Activated T-helper 1 cell treated with Interleukin-2 at 50 U/mL for 16 hours (primary cell): ENCODE data around the gene EDC4.
"Not testable (repeated sequence)": the region's sequence is repeated elsewhere in the genome, so short reads cannot be mapped to it uniquely, and the experiment has no call there.

ENCODE experiments used
- DNase-seq: peaks from one replicate; pipeline ENCODE4 v3.0.0-alpha.2; 2020; ENCODE audit warnings: low read depth

The EDC4 gene

DNA sequence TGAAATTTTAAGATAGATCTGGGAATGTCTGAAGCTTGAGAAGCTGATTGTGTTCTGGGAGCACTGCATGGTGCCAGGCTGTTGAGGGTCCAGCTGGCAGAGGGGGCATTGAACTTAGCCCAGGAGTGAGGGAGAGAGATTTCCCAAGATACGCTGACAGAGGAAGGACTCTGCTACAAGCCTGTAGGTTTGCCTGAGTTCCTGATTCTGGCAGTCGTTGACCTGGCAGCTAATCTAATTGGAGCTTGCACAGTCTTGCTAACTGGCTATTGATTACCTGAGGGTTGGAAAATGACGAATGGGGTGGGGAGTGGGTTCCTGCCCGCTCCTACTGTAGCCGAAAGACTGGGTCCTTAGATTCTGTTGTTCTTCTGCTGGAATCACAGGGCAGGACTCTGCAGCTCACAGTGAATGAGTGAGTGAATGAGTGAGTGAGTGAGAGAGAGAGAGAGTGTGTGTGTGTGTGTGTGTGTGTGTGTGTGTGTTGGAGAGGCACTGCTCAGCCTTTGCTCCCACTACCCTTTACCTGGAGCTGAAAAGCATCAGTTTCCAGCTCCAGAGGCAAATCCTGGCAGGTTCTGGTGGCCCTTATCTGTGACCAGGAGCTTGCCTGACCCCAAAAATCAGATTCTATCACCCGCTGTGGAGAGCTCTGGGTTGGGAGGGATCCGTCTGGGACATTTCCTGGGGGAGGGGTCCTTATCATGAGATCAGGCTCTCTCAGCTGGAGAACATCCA, 42.1 kb downstream of the EDC4 start:
- no peak for DNase-seq

DNA sequence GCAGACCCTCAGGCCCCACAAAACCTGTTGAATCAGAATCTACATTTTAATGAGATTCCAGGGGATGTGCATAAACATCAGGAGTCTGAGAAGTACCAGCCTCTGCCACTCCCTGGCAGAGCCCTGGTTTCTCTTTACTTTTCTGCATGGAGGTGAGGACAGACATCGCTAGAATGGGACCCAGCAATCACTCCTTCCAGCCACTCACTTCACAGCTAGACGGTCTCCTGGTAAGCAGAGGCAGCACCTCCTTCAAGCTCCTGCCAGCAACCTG, 42.6 kb downstream of the EDC4 start:
- DNase-seq: not testable (repeated sequence)

GRCh38 chr16:67915831-67916723, 43.2 kb downstream of the EDC4 start:
- no peak for DNase-seq

DNA sequence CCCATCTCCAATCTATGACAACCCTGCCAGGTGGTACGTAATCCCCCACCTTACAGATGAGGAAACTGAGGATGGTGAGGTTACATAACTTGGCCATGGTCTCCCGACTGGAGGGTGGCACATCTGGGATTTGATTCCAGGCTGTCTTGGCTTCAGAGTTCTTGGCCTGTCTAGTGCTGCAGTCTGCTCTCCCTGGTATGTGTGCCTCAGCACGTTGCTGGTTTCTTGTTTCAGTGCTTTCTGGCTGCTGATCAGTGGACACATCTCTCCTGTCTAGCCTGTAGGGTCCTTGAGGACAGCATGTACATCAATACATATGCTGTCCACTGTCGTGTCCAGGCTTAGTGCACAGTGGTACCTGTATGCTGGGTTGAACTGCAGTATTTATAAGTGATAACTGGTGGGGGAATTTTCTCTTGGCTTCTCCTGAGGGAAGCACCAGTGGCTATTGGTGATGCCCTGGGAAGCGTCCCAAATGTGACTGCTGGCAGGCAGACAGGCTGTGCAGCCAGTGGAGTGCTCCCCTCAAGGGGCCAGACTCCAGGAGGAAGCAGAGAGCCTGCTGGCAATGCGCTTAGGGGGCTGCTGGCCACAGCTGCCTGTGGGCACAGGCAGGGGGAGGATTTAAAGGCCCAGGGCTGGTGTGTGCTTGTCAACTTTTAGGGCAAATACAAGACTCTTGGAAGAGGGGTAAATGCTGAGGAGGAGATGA, 44.4 kb downstream of the EDC4 start:
- no peak for DNase-seq

- no peak for DNase-seq
These were observed 45.0 kb downstream of the EDC4 start for GRCh38 chr16:67917852-67918236.

DNA sequence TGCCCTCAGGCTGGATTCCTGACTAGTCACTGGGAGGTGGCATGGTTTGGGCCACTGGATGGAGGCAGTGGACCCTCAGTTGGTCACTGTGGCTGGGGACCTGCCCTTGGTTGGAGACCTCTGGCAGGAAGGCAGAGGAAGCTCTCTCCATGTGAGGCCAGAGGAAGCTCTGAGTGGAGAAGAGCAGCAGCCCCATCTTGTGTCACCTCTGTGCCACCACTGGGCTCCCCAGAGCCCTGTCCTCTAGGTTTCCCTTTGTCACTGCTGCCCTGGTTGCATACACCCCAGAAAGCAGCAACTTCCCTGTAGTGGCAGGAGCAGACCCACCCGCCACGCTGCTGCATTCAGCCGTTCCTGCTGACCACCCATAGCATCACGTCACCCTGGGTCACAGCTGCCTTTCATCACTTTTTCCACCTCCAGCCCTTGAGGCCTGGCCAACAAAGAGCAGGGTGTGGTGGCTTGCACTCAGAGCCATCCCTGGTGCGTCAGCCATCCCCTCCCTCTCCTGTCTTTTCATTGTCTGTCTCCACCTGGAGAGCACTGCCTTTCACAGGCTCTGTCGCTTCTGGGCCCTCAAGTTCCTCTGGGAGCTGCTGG, 46.9 kb downstream of the EDC4 start:
- no peak for DNase-seq

GRCh38 chr16:67922221-67922620, 49.4 kb downstream of the EDC4 start:
- DNase-seq: no peak

- DNase-seq: no peak
These were observed 49.9 kb downstream of the EDC4 start for GRCh38 chr16:67922740-67923139.

- DNase-seq: no peak
These were observed 50.7 kb downstream of the EDC4 start for GRCh38 chr16:67923414-67924116.

GRCh38 chr16:67924140-67924906, 51.5 kb downstream of the EDC4 start:
- no peak for DNase-seq

DNA sequence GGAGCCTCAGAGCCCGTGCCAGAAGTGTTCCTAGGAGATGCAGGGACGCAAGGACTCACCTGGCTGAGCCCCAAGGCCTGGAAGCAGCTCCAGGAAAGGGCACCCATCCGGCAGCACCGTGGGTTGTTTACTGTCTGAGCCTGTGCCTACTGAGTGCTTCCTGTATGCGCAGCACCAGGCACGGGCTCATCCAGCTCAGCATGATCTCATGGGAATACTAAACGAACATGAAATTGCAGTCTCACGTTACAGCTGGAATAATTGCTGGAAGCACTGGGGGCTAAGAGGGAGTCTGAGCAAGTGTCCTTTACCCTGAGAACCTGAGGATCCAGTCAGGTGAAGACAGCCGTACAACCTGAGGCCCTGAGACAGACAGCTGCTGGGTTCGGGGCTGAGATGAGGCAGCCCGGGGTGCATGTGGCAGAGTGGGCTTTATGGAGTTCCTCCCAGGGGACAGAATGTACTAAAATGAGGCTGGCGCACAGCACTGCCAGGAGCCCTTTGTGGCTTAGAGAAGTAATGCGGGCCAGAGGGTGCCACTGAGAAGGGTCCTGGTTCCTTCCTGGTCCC, 53.4 kb downstream of the EDC4 start:
- no peak for DNase-seq

DNA sequence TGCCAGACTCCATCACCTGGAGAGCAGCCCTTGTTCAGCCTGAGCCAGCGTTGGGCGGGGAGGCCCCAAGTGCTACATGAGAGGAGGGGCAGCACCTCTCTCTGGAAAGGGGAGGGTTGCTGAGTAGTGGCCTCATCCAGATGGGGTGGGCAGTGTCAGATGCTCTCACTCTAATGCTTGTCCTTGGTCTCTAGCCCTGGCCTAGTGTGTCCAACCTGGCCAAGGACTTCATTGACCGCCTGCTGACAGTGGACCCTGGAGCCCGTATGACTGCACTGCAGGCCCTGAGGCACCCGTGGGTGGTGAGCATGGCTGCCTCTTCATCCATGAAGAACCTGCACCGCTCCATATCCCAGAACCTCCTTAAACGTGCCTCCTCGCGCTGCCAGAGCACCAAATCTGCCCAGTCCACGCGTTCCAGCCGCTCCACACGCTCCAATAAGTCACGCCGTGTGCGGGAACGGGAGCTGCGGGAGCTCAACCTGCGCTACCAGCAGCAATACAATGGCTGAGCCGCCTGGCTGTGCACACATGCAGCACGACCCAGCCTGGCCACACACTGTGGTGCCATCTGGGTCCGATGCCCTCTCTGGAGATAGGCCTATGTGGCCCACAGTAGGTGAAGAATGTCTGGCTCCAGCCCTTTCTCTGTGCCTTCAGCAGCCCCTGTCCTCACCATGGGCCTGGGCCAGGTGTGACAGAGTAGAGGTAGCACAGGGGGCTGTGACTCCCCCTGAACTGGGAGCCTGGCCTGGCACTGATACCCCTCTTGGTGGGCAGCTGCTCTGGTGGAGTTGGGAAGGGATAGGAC, 54.5 kb downstream of the EDC4 start:
- DNase-seq: no peak

- no peak for DNase-seq
These were observed 55.3 kb downstream of the EDC4 start for GRCh38 chr16:67928147-67928546.

DNA sequence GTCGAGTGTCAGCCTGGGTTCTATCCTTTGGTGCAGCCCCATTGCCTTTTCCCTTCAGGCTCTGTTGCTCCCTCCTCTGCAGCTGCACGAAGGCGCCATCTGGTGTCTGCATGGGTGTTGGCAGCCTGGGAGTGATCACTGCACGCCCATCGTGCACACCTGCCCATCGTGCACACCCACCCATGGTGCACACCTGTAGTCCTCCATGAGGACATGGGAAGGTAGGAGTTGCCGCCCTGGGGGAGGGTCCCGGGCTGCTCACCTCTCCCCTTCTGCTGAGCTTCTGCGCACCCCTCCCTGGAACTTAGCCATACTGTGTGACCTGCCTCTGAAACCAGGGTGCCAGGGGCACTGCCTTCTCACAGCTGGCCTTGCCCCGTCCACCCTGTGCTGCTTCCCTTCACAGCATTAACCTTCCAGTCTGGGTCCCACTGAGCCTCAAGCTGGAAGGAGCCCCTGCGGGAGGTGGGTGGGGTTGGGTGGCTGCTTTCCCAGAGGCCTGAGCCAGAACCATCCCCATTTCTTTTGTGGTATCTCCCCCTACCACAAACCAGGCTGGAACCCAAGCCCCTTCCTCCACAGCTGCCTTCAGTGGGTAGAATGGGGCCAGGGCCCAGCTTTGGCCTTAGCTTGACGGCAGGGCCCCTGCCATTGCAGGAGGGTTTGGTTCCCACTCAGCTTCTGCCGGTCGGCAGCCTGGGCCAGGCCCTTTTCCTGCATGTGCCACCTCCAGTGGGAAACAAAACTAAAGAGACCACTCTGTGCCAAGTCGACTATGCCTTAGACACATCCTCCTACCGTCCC, 55.9 kb downstream of the EDC4 start:
- DNase-seq: peak; percentile 56

- DNase-seq: no peak
These were observed 57.3 kb downstream of the EDC4 start for GRCh38 chr16:67930191-67930590.

GRCh38 chr16:67930678-67931211, 57.9 kb downstream of the EDC4 start:
- no peak for DNase-seq
